HT1080 (cell line): ENCODE data around the gene ROCK2. TPM values are rescaled to one million over a fixed set of nuclear protein-coding genes. Genes with fewer than 3 reads are reported as not detected.
A peak's percentile ranks its signal among the peaks of the same experiment; 100 is the strongest.

Experiments used
- DNase-seq: peaks from one replicate; pipeline ENCODE4 v3.0.0-alpha.2; 2015; ENCODE audit warnings: low read depth
- total RNA-seq: library from RNA; depleted of rRNA; stranded (reverse); fragments of >200 nt; shearing (Covaris generic); gene quantifications from 2 replicates; pipeline ENCODE4 v1.2.3, GENCODE V29; 2014

ROCK2 gene
- total RNA-seq, 1 experiment from 2014 or later: 20.6 TPM

GRCh38 chr2:11312770-11313471 is 31.5 kb downstream of the ROCK2 start:
- no peak for DNase-seq

- DNase-seq: no peak
Observed at GRCh38 chr2:11311543-11311942, 32.9 kb downstream of the ROCK2 start.

GRCh38 chr2:11310212-11310611 is 34.2 kb downstream of the ROCK2 start:
- no peak for DNase-seq

- DNase-seq: no peak
Observed at GRCh38 chr2:11309706-11310105, 34.7 kb downstream of the ROCK2 start.

- no peak for DNase-seq
Observed at GRCh38 chr2:11307764-11308415, 36.5 kb downstream of the ROCK2 start.

GRCh38 chr2:11305958-11306357 is 38.5 kb downstream of the ROCK2 start:
- DNase-seq: no peak

DNA sequence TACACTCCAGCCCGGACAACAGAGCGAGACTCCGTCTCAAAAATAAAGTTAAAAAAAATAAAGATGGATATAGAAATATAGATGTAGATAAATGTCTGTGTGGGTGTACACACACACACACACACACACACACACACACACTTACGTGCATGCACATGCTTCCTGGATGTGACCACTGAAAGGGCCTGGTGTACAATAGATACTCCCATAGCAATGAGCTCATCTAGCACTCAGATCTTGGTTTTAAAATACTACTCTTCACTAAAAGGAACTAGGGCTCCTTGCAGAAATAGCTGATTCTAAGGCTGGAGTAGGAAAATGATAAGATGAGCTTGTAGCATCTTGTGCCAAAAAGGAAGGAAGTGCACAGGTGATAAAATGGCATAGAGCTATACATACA is 39.1 kb downstream of the ROCK2 start:
- no peak for DNase-seq

GRCh38 chr2:11304476-11304875 is 40.0 kb downstream of the ROCK2 start:
- DNase-seq: no peak

DNA sequence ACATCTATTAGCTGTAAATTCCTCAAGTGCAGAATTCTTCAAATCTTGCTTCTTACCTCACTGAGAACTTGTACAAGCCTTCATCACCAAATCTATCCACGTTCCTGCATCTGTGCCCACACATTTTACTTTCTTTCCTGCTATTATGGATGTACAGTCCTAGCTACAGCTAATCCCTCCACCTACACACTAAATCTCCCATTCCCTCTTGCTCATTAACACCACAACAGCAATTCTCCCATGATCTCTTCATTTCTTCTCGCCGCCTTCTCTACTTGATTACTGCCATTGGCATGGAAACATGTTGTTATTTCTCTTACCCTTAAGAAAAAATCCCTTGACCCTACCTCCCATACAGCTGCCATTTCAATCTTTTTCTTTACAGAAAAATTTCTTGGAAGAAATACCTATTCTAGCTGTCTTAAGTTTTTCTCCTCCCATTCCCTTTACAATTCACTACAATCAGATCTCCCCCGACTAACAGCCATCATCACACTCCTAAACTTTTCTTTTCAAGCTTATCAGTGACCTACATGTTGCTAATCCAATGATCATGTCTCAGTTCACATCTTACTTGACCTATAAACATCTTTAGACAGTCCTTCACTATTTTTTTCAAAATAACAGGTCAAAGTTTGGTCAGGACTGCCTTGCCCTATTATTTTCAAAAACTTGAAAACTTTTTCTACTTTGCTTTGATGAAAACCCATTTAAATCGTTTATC is 41.0 kb downstream of the ROCK2 start:
- no peak for DNase-seq

GRCh38 chr2:11299439-11299838 is 45.0 kb downstream of the ROCK2 start:
- no peak for DNase-seq

- DNase-seq: no peak
Observed at GRCh38 chr2:11298592-11298991, 45.8 kb downstream of the ROCK2 start.

DNA sequence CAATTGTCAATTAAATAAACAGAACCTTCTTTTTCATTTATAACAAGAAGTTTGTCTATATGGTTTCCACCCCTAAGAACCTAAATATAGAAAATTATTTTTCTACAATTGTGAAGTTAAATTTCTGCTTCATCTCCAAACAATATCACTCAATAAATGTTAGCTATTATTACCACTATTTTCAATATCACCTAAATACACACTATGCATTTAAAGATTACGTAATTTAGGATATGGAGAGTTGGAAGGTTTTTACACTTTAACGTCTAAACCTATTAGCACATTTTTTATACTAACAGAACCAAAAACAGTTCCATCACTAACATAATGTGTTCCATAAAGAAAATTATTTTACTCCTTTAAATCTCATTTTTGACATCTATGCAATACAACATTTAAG is 48.0 kb downstream of the ROCK2 start:
- no peak for DNase-seq

DNA sequence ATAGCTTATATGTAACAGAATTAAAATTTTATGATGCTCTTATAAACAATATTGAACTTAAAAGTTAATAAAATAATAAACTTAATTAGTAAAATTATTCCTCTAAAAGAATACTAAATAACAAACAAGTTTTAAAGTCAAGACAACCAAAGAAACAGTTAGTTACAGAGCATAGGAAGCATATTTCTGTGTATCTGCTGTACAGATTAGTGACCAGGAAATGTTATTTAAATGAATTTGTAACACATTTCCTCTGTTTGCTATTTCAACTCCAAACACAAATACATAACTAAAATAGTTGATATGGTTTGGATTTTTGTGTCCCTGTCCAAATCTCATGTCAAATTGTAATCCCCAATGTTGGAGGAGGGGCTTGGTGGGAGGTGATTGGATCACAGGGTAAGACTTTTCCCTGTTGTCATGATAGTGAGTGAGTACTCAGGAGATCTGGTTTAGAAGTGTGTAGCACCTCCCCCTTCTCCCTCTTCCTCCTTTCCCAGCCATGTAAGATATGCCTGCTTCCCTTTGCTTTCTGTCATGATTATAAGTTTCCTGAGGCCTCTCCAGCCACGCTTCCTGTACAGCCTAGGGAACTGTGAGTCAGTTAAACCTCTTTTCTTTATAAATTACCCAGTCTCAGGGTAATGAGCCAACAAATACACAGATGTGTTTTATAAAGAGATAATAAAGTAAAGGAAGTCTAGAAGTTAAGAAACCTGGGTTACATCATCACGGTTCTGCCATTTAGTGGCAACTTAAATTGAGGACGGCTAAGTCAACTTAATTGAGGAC is 51.8 kb downstream of the ROCK2 start:
- peak; percentile 19 for DNase-seq

GRCh38 chr2:11290713-11291112 is 53.7 kb downstream of the ROCK2 start:
- no peak for DNase-seq

- DNase-seq: no peak
Observed at GRCh38 chr2:11290211-11290610, 54.2 kb downstream of the ROCK2 start.

DNA sequence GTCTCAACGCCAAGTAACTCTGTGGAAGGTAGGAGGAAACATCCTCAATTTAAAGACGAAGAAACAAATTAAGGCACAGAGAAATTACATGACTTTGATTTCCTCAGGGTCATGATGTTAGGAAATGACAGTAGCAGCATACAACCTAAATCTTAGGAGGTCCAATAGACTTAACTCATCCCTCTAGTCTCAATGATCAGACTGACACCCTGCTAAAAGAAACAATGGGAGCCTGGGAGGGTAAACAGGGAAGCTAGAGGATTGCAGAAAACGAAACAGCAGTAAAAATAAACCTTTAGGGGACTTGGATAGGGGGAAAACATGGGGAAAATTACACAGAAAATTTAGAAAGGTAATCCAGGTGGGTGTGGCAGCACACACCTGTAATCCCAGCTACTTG is 56.0 kb downstream of the ROCK2 start:
- DNase-seq: no peak

- DNase-seq: no peak
Observed at GRCh38 chr2:11286749-11287148, 57.7 kb downstream of the ROCK2 start.

DNA sequence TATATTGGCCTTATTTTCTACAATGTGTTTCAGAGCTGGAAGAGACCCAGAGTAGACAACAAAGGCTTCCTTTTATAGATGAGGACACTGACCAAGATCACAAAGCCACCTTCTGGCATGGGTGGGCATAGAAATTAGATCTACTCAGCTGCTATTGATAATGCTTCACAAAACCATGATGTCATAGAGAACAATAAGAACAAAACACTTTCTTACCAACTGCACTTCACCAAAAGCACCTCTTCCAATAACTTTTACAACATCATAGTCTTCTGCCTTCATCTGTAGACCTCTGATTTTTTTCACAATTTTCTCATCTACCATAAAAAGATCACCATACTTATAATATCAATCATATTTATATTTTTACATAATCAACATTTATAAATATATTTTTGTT is 58.1 kb downstream of the ROCK2 start:
- no peak for DNase-seq

DNA sequence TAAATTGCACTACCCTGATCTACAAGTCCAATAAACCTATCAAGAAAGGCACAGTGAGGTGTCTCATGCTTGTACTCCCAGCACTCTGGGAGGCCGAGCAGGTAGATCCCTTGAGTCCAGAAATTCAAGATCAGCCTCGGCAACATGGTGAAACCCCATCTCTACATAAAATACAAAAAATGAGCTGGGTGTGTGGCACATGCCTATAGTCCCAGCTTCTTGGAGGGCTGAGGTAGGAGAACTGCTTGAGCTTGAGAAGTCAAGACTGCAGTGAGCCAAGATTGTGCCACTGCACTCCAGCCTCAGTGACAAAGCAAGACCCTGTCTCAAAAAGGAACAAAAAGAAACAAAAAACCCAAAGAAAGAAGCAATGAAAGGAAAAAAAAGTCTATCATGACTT is 58.9 kb downstream of the ROCK2 start:
- DNase-seq: no peak

DNA sequence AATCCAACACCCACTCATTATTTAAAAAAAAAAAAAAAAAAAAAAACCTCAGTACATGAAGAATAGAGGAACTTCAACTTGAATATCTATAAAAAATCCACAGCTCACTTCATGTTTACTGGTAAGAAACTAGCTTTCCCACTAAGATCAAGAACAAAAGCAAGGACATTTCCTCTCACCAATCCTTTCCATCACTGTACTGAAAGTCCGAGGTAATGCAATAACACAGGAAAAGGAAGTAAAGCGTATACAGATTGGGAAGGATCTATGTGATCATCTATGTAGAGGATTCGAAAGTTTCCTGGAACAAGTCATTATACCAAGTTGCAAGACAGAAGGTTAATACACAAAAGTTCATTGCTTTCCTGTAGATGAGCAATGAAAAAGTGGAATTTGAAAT is 63.2 kb downstream of the ROCK2 start:
- DNase-seq: no peak

- DNase-seq: no peak
Observed at GRCh38 chr2:11280713-11281112, 63.7 kb downstream of the ROCK2 start.

DNA sequence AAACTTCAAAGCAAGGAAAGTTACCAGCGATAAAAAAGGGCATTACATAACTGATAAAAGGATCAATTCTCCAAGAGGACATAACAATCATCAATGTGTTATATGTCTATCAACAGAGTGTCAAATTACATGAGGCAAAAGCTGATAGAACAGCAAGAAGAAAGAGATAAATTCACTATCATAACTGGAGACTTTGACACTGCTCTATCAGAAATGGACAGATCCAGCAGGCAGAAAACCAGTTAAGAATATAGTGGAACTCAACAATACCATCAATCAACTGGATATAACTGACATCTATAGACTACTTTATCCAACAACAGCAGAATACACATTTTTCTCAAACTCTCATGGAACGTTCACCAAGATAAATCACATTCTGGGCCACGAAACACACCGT is 65.0 kb downstream of the ROCK2 start:
- DNase-seq: no peak
